GM19238 (cell line): ENCODE measurements around the gene C19orf12.
A peak's percentile ranks its signal among the peaks of the same experiment; 100 is the strongest.

Experiments
- DNase-seq: peaks from one replicate; pipeline ENCODE4 v3.0.0; 2011; ENCODE audit warnings: low spot score; ENCODE audit not compliant: insufficient read length

The C19orf12 gene

DNA sequence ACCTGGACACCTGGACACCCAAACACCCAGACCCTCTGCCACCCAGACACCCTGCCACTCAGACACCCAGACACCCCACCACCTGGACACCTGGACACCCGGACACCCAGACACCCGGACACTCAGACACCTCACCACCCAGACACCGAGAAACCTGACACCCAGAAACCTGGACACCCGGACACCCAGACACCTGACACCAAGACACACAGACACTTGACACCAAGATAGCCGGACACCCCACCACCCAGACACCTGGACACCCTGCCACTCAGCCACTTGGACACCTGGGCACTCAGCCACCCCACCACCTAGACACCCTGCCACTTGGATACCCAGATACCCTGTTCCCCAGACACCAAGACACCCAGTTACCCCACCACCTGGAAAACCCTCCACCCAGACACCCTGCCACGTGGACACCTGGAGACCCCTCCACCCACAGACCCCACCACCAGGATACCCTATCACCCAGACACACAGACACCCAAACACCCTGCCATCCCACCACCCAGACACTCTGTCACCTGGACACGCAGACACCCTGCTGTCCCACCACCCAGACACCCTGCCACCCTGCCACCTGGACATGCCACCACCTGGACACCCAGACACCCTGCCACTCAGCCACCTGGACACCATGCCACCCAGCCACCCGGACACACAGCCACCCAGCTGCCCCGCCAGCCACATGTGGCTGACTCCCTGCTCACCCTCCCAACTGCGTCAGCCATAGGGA is 17.4 kb downstream of the C19orf12 start:
- DNase-seq, result no peak

- DNase-seq, result no peak
Observed at GRCh38 chr19:29696565-29696846, 18.6 kb downstream of the C19orf12 start.

GRCh38 chr19:29695765-29696564 is 19.1 kb downstream of the C19orf12 start:
- DNase-seq, result no peak

DNA sequence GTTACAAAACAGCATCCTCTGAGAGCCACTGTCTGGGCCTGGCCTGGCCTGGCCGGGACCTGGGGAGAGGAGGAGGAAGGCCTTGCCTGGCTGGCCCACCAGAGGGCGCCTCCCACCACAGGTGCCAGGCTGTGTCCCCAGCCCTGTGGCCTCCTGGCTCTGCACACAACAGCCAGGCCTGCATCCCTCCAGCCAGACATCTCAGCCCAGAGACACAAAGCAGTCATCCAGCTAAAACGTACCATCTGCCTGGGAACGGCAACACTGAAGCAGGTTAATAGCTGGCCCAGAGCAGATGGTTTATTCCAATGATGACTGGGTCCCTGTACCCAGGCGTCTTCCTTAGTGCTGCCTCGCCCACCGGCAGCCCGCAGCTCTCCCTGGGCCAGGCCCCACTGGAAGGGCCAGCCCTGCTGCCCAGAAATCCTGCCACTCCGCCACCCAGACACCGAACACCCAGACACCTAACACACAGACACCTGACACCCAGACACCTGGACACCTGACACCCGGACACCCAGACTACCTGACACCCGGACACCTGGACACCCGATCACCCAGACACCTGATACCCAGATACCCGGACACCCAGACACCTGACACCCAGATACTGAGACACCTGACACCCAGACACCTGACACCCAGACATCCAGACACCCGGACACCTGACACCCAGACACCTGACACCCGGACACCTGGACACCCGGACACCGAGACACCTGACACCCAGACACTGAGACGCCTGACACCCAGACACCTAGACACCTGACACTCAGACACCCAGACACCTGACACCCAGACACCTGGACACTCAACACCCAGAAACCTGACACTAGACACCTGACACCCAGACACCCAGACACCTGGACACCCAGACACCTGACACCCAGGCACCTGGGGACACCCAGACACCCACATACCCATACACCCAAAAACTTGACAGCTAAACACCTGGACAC is 20.1 kb downstream of the C19orf12 start:
- DNase-seq, result peak; percentile 52

GRCh38 chr19:29694161-29694560 is 20.9 kb downstream of the C19orf12 start:
- no peak for DNase-seq

GRCh38 chr19:29690842-29691241 is 24.2 kb downstream of the C19orf12 start:
- no peak for DNase-seq

- no peak for DNase-seq
Observed at GRCh38 chr19:29687897-29688728, 26.9 kb downstream of the C19orf12 start.

DNA sequence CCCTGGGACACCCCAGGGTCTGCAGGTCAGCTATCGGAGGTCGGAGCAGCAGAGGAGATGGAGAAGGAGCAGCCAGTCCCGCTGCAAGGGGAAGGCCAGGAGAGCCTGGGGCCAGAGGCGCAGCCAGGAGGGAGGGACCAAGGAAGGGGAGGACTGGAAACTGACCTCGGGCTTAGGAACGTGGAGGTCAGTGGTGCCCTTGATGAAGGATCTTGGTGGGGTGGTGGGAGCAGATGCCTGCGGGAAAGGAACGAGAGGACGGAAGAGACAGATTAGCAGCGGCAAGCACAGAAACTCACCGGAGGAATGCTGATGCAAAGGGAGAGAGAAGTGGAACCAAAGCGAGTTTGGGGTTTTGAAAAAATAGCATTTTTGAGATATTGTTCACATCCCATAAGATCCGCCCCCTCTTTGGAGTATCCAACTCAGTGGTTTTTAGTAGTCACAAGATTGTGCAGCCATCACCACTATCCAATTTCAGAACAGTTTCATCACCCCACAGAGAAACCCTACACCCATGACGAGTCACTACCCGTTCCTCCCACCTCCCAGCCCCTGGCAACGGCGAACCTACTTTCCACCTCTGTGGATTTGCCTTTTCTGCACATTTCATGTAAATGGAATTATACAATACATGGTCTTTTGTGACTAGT is 27.7 kb downstream of the C19orf12 start:
- DNase-seq, result no peak

DNA sequence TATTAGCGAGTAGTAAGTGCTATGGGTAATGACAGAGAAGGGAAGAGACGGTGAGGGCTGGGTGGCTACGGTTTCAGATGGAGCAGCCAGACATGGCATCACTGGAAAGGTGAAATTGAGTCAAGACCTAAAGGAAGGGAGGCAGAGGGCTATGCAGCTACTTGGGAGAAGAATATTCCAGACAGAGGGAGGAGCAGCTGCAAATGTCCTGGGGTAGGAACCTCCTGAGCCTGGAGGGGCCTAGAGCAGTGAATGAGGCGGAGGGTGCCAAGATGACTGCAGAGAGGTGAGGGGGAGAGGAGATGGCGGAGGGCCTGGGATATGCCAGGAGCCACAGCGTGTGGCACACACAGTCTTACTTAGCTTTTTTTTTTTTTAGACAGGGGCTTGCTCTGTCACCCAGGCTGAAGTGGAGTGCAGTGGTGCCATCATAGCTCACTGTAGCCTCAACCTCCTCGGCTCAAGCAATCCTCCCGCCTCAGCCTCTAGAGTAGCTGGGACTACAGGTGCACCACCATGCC is 28.7 kb downstream of the C19orf12 start:
- no peak for DNase-seq

- no peak for DNase-seq
Observed at GRCh38 chr19:29685326-29685725, 29.7 kb downstream of the C19orf12 start.

DNA sequence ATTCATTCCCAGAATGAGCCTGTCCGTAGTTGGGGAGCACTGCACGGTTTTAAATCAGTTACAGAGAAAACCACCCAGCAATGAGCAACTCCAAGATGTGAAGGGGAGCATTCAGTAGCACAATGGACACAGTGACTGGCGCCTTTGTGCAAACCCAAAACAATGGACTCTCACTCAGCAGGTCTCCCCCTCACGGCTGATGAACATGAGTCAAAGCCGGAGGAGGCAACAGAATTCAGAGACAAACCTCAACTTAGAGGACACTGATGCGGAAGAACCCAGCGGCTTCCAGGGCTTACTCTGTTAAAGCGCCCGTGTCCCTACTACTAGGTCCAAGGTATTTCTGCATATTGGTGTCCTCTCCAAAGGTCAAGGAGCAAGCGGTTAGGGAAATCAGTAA is 32.1 kb downstream of the C19orf12 start:
- DNase-seq, result no peak

- no peak for DNase-seq
Observed at GRCh38 chr19:29682236-29682895, 32.7 kb downstream of the C19orf12 start.

GRCh38 chr19:29681422-29682235 is 33.4 kb downstream of the C19orf12 start:
- no peak for DNase-seq

DNA sequence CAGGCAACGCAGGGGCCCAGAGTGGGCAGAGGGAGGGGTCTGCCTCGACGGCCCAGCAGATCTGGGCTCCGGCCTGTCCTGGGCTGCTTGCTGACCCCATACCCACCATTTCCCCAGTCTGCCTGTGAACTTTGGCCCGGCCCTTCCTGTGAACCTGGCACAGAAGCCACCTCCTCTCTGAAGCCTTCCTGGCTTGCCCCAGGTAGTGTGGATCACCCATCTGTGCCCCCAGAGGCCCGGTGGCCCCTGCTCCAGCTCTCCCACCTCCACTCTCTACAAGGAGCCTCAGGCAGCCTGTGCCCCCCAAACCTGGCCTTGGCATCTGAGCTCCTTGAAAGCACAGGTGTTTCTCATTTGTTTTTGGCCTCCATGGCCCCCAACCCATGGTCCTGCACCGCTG is 34.1 kb downstream of the C19orf12 start:
- DNase-seq, result no peak

DNA sequence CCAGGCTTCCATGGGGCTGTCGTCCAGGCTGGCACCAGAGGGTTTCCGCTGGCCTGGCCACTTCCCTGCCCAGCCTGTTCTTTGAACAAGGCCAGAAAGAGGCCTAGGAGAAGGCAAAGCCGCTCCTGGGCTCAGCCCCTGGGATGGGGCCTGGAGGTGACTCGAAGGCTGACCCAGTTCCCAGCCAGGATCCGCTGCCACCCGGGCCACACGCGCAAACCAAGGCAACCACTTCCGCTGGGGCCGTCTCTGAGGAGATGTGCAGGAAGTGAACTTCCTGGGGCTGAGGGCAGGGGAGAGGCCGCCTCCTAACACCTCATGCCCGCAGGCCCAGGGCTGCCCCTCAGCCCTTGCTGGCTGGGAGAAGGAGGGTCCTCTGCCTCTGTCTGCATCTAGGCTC is 34.6 kb downstream of the C19orf12 start:
- DNase-seq, result peak; percentile 76

DNA sequence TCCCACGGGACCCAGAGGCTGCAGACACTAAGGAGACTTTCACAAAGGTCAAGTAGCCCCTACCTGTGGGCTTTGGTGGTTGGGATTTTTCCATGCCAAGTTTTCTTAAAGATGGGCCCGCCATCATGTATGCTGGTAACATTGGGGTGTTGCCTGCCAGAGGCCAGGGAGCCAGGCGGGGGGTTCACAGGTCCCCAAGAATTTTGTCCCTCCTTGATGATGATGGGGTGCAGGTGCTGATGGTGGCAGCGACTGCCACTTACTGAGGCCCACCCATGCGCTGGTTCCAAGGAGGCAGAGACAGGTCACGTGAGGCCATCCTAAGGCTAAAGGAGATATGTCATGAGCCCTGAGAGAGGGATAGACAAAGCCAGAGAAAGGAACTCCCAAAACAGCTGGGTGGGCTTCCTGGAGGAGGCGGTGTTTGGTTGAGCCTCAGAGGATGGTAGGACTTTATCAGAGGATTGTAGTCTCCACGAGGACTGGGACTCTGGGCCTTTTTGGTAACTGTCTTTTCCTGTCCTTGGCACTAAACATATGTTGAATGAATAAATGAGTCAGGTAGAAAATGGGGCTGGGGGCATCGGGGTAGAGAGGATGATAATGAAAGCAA is 35.4 kb downstream of the C19orf12 start:
- no peak for DNase-seq

GRCh38 chr19:29678484-29679106 is 36.5 kb downstream of the C19orf12 start:
- DNase-seq, result no peak
